Calu3 (cell line): ENCODE results near the gene CALD1. TPM values are rescaled to one million over a fixed set of nuclear protein-coding genes. Genes with fewer than 3 reads are reported as not detected.

Experiments used
- BruUV-seq: library from RNA; stranded (reverse); fragments of 400-500 nt; replicated peaks from 2 replicates; lab custom pipeline; 2021; lab: Mats Ljungman, UMichigan
- CTCF ChIA-PET: fragments of 300-600 bp; sonication (Branson Sonifier 250); formaldehyde crosslinking; loops from one replicate; lab custom pipeline; 2022; ENCODE audit warnings: antibody characterized with exemption; lab: Charles Lee
- DNase-seq: peaks from one replicate; pipeline ENCODE4 v3.0.0; 2022
- H3K27ac Mint-ChIP-seq: one replicate; pipeline ENCODE4 v1.8.0; 2022; ENCODE audit warnings: mixed read lengths; ENCODE audit not compliant: unreplicated experiment
- H3K27me3 Mint-ChIP-seq: one replicate; pipeline ENCODE4 v1.8.0; 2022; ENCODE audit warnings: mixed read lengths; ENCODE audit not compliant: unreplicated experiment
- H3K36me3 Mint-ChIP-seq: one replicate; pipeline ENCODE4 v1.8.0; 2022; ENCODE audit warnings: mild to moderate bottlenecking, moderate library complexity, mixed read lengths; ENCODE audit not compliant: insufficient read depth, unreplicated experiment
- H3K4me1 Mint-ChIP-seq: one replicate; pipeline ENCODE4 v1.8.0; 2022; ENCODE audit warnings: mild to moderate bottlenecking, low read depth, mixed read lengths; ENCODE audit not compliant: unreplicated experiment
- H3K4me3 Mint-ChIP-seq: one replicate; pipeline ENCODE4 v1.8.0; 2022; ENCODE audit warnings: mild to moderate bottlenecking, low read depth, moderate library complexity, mixed read lengths; ENCODE audit not compliant: unreplicated experiment
- H3K9me3 Mint-ChIP-seq: one replicate; pipeline ENCODE4 v1.8.0; 2022; ENCODE audit warnings: low read depth, mixed read lengths; ENCODE audit not compliant: unreplicated experiment
- CTCF ChIP-seq: fragments of 200-600 bp; IDR thresholded peaks from one replicate; pipeline ENCODE4 v1.8.0; 2022; ENCODE audit warnings: antibody characterized with exemption; ENCODE audit not compliant: unreplicated experiment
- intact Hi-C: fragments of 100-400 bp; cut with micrococcal nuclease; formaldehyde crosslinking; loops from one replicate; pipeline ENCODE4 v1.10.0; 2022; ENCODE audit not compliant: unreplicated experiment
- total RNA-seq: library from RNA; stranded (reverse); gene quantifications from 2 replicates; pipeline ENCODE4 v1.2.3, GENCODE V29; 2022

Gene CALD1
- total RNA-seq, 1 experiment from 2014 or later = 9.3 TPM

GRCh38 chr7:134732728-134733127, 46.7 kb upstream of the CALD1 start:
- Mint-ChIP-seq H3K4me3 (no peak overlapping the region), H3K27me3 (peaks cover 39% of the 10 kb centered on the region), H3K4me1 (no peaks in the 10 kb centered on the region), H3K36me3 (no peaks in the 10 kb centered on the region), H3K9me3 (no peaks in the 10 kb centered on the region), H3K27ac (no peak overlapping the region)
- intact Hi-C loops = no loop called here
- no peak for DNase-seq
- CTCF ChIA-PET = no interaction called here
- no peak for TF ChIP-seq CTCF
- BruUV-seq = no TSS peak

GRCh38 chr7:134736381-134736780, 43.1 kb upstream of the CALD1 start:
- Mint-ChIP-seq H3K4me1 (no peaks in the 10 kb centered on the region), H3K4me3 (no peak overlapping the region), H3K36me3 (no peaks in the 10 kb centered on the region), H3K9me3 (no peaks in the 10 kb centered on the region), H3K27me3 (peaks cover 47% of the 10 kb centered on the region), H3K27ac (no peak overlapping the region)
- BruUV-seq = no TSS peak
- TF ChIP-seq CTCF = no peak
- DNase-seq = no peak
- CTCF ChIA-PET = no interaction called here
- intact Hi-C loops = no loop called here

- Mint-ChIP-seq H3K4me3 (no peak overlapping the region), H3K27me3 (peaks cover 41% of the 10 kb centered on the region), H3K9me3 (no peaks in the 10 kb centered on the region), H3K4me1 (no peaks in the 10 kb centered on the region), H3K27ac (no peak overlapping the region), H3K36me3 (no peaks in the 10 kb centered on the region)
- CTCF ChIA-PET = no interaction called here
- BruUV-seq = no TSS peak
- DNase-seq = no peak
- intact Hi-C loops = no loop called here
- no peak for TF ChIP-seq CTCF
These were observed 41.7 kb upstream of the CALD1 start for GRCh38 chr7:134737566-134738345.

GRCh38 chr7:134739362-134739761, 40.1 kb upstream of the CALD1 start:
- BruUV-seq = no TSS peak
- no peak for TF ChIP-seq CTCF
- Mint-ChIP-seq H3K4me3 (no peak overlapping the region), H3K27ac (no peak overlapping the region), H3K36me3 (no peaks in the 10 kb centered on the region), H3K4me1 (no peaks in the 10 kb centered on the region), H3K9me3 (no peaks in the 10 kb centered on the region), H3K27me3 (peaks cover 41% of the 10 kb centered on the region)
- CTCF ChIA-PET = no interaction called here
- intact Hi-C loops = no loop called here
- no peak for DNase-seq
